Common myeloid progenitor, CD34-positive (primary cell): ENCODE measurements around the gene POGLUT2. TPM values are rescaled to one million over a fixed set of nuclear protein-coding genes. Genes with fewer than 3 reads are reported as not detected.

ENCODE experiments used
- CTCF ChIA-PET: fragments of 350-600 bp; sonication (Branson Sonifier 250); formaldehyde crosslinking; loops from one replicate; lab custom pipeline; 2021; ENCODE audit warnings: antibody characterized with exemption; lab: Charles Lee
- POLR2A ChIA-PET: fragments of 350-600 bp; sonication (Branson Sonifier 250); formaldehyde crosslinking; loops from one replicate; lab custom pipeline; 2021; ENCODE audit warnings: antibody characterized with exemption; lab: Charles Lee
- DNase-seq, 3 donors: peaks; one replicate each; pipeline versions ENCODE4 v3.0.0 to v3.0.0-alpha.2; 2013
- H3K27ac ChIP-seq, 2 experiments: 1 replicate in 1 of 2; 2 replicates in 1 of 2; pipeline ENCODE4 v1.7.0; 2013; ENCODE audit warnings: inconsistent platforms in 2 of 2, low read length in 2 of 2, mild to moderate bottlenecking in 2 of 2, low read depth in 1 of 2, moderate library complexity in 1 of 2; ENCODE audit not compliant: severe bottlenecking in 2 of 2, insufficient read depth in 1 of 2, poor library complexity in 1 of 2
- H3K27me3 ChIP-seq, 5 experiments: replicated peaks in 2 of 5; 1 replicate in 3 of 5; 2 replicates in 2 of 5; pipeline versions ENCODE4 v1.6.1 to v1.7.0; 2013; ENCODE audit warnings: low read length in 4 of 5, mild to moderate bottlenecking in 2 of 5, moderate library complexity in 2 of 5, inconsistent platforms in 1 of 5; ENCODE audit not compliant: insufficient read depth in 5 of 5, control insufficient read depth in 4 of 5
- H3K36me3 ChIP-seq, 4 experiments: 1 replicate in 2 of 4; 2 replicates in 2 of 4; pipeline versions ENCODE4 v1.6.1 to v1.7.0; 2013; ENCODE audit warnings: low read length in 3 of 4, control low read depth in 1 of 4, mild to moderate bottlenecking in 1 of 4; ENCODE audit not compliant: control insufficient read depth in 4 of 4, insufficient read depth in 4 of 4
- H3K4me1 ChIP-seq, 4 experiments: 1 replicate in 3 of 4; 2 replicates in 1 of 4; pipeline versions ENCODE4 v1.6.1 to v1.7.1; 2013; ENCODE audit warnings: low read length in 3 of 4, mild to moderate bottlenecking in 3 of 4, control low read depth in 1 of 4, inconsistent platforms in 1 of 4, moderate library complexity in 1 of 4; ENCODE audit not compliant: control insufficient read depth in 4 of 4, insufficient read depth in 4 of 4; ENCODE audit errors: control extremely low read depth in 1 of 4
- H3K4me3 ChIP-seq, 7 experiments: 1 replicate in 4 of 7; 2 replicates in 3 of 7; pipeline versions ENCODE4 v1.5.1 to v1.7.0; 2013; ENCODE audit warnings: mild to moderate bottlenecking in 7 of 7, low read length in 6 of 7, moderate library complexity in 6 of 7, inconsistent platforms in 2 of 7, low read depth in 2 of 7, control low read depth in 1 of 7; ENCODE audit not compliant: insufficient read depth in 4 of 7, control insufficient read depth in 1 of 7; ENCODE audit errors: extremely low read depth in 1 of 7
- H3K9me3 ChIP-seq, 5 experiments: 1 replicate in 4 of 5; 2 replicates in 1 of 5; pipeline versions ENCODE4 v1.6.1 to v1.7.1; 2013; ENCODE audit warnings: low read length in 4 of 5, mild to moderate bottlenecking in 2 of 5, inconsistent platforms in 1 of 5, low read depth in 1 of 5, moderate library complexity in 1 of 5; ENCODE audit not compliant: control insufficient read depth in 4 of 5, insufficient read depth in 2 of 5; ENCODE audit errors: control extremely low read depth in 1 of 5
- WGBS: methylation state at CpG from one replicate; pipeline ENCODE4 v1.1.5; 2013; ENCODE audit not compliant: insufficient coverage; 5-methylcytosine and 5-hydroxymethylcytosine counted together
- polyA plus RNA-seq: library from polyadenylated mRNA; unstranded; fragments of 120-200 nt; gene quantifications from one replicate; pipeline ENCODE4 v1.2.1, GENCODE V29; 2013

The POGLUT2 gene
- polyA plus RNA-seq: 17.1 TPM

DNA sequence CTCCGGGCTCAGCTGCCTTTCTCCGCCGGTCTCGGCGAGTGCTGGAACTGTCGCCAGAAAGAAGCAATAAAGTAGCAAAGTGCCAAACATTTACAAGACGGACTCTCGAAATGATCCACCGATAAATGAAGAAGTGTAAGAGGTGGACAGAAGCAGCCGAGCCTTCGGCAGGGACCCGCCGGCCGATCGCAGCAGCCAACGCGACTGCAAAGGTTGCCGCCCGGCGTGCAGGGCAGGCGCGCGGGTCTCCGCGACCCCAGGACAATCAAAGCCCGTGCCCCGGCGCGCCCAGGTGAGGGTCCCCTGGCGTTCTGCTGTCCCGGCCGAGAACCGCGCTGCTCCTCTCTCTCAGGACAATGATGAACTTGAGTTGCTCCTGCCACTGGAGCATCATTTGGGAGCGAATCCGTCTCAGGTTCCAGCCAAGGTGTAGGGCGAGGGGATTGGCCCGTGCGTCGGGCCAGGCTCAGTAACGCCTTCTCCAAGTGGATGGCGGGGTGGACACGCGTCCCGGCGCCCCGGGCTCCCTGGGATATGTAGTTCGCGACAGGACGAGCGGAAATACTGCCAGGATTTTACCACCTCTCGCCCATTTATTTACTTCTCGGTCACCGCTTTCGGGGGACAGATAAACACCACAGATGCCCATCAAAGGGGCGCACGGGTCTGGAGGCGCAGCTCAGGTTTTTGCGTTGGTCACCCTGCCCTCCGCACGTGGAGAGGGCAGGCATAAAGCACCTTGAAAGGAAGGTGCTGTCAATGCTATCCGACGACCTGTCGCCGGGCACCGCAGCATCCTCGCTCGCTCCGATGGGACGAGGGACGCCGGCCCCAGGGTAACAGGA, at the start of gene POGLUT2, which contains the start of gene BIVM:
POGLUT2 (minus strand) TSS at position 396 of the 845 bp plus-strand sequence; CDS start at position 90, 306 bp downstream.
BIVM (plus strand) TSS at position 539 of the 845 bp plus-strand sequence. CDS start 8,149 bp downstream, outside the sequence.
- Histone ChIP-seq H3K4me1 (peaks cover 12 to 45% (median 29%) of the 10 kb centered on the region in 4 experiments), H3K4me3 (peak within 1 kb of the TSS; percentile 67 to 97 (median 85)), H3K27ac (peak within 1 kb of the TSS in 1 of 2 experiments; percentile 49), H3K9me3 (no peaks in the 10 kb centered on the region), H3K27me3 (no peaks in the 10 kb centered on the region), H3K36me3 (peaks cover 0 to 5% (median under 1%) of the 10 kb centered on the region in 4 experiments)
- ChIA-PET POLR2A (interaction anchor here (1.1 to 2.4 kb wide), 2 partner anchors 19 to 25 kb away, joined by 4 to 15 read pairs; partner anchors contain the start of gene TEX30), CTCF (interaction anchor here (1.1 to 7.8 kb wide), 9 partner anchors 14 to 219 kb away, joined by 3 to 77 read pairs (median 6); partner anchors contain the start of genes ERCC5 and TEX30)
- WGBS: 0% methylated on average over 72 of the region's 72 CpGs
- peak; percentile 77 to 90 (median 89) for DNase-seq

DNA sequence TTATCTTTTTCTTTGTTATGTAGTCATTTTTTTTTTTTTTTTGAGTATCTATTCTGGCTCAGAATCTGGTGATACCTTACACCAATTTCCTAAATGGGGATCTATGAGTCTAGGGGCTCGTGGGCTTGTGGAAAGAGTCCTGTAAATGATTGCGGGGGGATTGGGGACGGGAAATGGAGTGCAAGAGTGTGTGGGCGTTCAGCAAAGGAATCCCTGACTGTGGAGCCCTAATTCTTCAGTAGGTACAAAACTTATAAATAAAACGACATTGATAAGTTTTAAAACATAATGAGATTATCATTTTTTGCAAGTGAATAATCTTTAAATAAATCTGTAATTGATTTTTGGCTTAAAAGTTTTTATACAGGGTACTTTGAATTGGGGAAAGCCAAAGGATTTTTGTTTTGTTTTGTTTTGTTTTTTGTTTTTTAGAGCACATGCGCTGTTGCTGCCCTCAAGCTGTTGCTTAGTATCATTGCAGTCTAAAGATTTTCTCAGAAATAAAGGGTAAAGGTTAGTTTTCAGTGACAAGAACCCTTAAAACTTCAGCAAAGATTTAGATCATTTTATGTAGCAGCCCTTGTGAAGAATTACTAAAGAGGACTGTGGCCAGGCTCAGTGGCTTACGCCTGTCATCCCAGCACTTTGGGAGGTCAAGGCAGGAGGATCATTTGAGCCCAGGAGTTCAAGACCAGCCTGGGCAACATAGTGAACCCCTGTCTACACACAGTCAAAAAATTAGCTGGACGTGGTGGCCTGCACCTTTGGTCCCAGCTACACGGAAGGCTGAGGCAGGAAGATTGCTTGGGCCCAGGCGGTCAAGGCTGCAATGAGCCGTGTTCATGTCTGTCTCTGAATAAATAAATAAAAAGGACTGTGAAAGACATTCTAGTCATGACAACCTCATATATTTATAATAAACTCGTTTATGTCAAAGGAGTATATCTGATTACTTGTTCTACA, 48.8 kb upstream of the POGLUT2 start:
- peak; percentile 40 to 72 (median 71) for DNase-seq
- Histone ChIP-seq H3K27ac (peak overlapping the region; percentile 92 to 97), H3K9me3 (no peaks in the 10 kb centered on the region), H3K36me3 (peaks cover 2 to 19% (median 9%) of the 10 kb centered on the region in 4 experiments), H3K27me3 (no peaks in the 10 kb centered on the region), H3K4me1 (peaks cover 3 to 25% (median 18%) of the 10 kb centered on the region in 4 experiments), H3K4me3 (peak overlapping the region in 6 of 7 experiments; percentile 87 to 100 (median 98))
- CTCF ChIA-PET: interaction anchor here (0.6 to 2.0 kb wide), 11 partner anchors 11 to 300 kb away, joined by 3 to 6 read pairs (median 3); no protein-coding TSS in a partner anchor
- 57% methylated on average over 2 of the region's 12 CpGs for WGBS
- POLR2A ChIA-PET: no interaction called here

DNA sequence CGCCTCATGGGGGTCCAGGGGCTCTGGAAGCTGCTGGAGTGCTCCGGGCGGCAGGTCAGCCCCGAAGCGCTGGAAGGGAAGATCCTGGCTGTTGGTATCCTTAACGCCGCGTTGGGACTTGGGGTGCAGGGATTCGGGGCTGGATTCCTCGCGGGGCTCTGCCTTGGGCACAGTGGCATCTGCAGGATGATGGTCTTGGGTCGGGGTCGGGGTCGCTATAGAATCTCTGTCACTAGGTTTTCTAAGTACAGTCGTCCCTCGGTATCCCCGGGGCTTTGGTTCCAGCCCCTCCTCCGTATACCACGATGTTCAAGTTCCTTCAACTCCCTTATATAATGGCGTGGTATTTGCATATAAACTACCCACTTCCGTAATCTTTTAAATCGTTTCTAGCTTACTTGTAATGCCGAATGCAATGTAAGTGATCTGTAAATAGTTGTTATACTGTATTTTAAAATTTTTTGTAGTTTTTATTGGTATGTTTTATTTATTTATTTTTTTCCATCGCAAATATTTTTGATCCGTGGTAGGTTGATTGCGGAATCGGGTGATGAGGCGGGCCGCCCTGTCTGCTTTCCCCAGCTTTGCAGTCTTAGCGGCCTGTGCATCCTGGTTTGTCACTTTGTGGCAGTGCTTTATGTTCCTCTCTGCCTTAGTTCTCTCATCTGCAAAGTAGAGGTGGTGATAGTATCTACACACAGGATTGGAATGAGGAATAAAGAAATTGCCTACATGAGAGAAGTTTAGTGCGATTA, 47.7 kb upstream of the POGLUT2 start:
- Histone ChIP-seq H3K4me1 (peaks cover 3 to 25% (median 18%) of the 10 kb centered on the region in 4 experiments), H3K27me3 (no peaks in the 10 kb centered on the region), H3K27ac (peak overlapping the region; percentile 92 to 97), H3K4me3 (peak overlapping the region; percentile 87 to 100 (median 98)), H3K9me3 (no peaks in the 10 kb centered on the region), H3K36me3 (peaks cover 0 to 17% (median 6%) of the 10 kb centered on the region in 4 experiments)
- peak; percentile 37 to 76 (median 69) for DNase-seq
- CTCF ChIA-PET: interaction anchor here (0.8 to 1.9 kb wide), 12 partner anchors 17 to 265 kb away, joined by 3 to 7 read pairs (median 4); no protein-coding TSS in a partner anchor
- POLR2A ChIA-PET: interaction anchor here (0.6 to 1.9 kb wide), 6 partner anchors 8 to 250 kb away, joined by 3 to 17 read pairs (median 5); partner anchors contain the start of genes TEX30 and TPP2
- WGBS: 1% methylated on average over 14 of the region's 31 CpGs

DNA sequence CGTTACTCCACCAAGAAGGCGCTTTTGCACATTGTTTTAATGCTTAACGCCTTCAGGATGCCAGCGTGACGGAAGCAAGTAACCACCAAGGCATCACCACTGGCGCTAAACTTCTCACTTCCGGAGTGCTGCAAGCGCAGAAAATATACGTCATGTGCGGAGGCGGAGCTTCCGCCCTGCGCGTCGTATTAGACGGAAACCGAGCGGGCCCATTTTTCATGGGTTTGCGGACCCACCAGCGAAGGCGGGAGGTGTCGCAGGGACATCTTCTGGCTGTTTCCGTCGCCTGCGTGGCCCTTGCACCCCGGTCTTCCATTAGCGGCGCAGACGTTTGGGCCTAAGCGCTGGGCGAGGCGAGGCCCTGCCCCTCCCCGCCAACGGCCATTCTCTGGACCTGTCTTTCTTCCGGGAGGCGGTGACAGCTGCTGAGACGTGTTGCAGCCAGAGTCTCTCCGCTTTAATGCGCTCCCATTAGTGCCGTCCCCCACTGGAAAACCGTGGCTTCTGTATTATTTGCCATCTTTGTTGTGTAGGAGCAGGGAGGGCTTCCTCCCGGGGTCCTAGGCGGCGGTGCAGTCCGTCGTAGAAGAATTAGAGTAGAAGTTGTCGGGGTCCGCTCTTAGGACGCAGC, 47.0 kb upstream of the POGLUT2 start, which contains the start of gene ERCC5:
ERCC5 (plus strand) TSS at position 403 of the 631 bp plus-strand sequence. CDS start 235 bp downstream, outside the sequence.
- no peaks in the 10 kb centered on the region for H3K9me3 ChIP-seq
- no peaks in the 10 kb centered on the region for H3K27me3 ChIP-seq
- POLR2A ChIA-PET: interaction anchor here (0.7 to 1.9 kb wide), 5 partner anchors 9 to 249 kb away, joined by 3 to 17 read pairs (median 7); partner anchors contain the start of genes TEX30 and TPP2
- CTCF ChIA-PET: interaction anchor here (0.8 to 1.9 kb wide), 12 partner anchors 15 to 264 kb away, joined by 3 to 7 read pairs (median 4); no protein-coding TSS in a partner anchor
- DNase-seq: peak; percentile 98 to 99 (median 99)
- H3K36me3 ChIP-seq: peaks cover 0 to 23% (median 6%) of the 10 kb centered on the region in 4 experiments
- WGBS: 0% methylated on average over 46 of the region's 49 CpGs
- H3K4me3 ChIP-seq: peak within 1 kb of the TSS; percentile 87 to 100 (median 98)
- peak within 1 kb of the TSS; percentile 92 to 97 for H3K27ac ChIP-seq
- H3K4me1 ChIP-seq: peaks cover 3 to 25% (median 18%) of the 10 kb centered on the region in 4 experiments

DNA sequence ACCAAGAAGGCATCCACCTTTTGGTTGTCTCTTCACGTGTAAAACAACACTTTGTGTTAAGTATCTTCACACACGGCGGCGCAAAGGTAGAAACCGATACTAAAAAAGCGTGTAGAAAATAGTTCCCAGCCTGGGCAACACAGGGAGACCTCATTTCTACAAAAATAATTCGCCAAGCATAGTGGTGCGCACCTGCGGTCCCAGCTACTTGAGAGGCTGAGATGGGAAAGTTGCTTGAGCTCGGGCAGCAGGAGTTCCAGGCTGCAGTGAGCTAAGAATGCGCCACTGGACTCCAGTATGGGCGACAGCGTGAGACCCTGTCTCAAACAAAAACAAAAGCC, 46.5 kb upstream of the POGLUT2 start:
- ChIA-PET CTCF (interaction anchor here (1.0 to 1.9 kb wide), 7 partner anchors 14 to 264 kb away, joined by 3 to 7 read pairs (median 5); no protein-coding TSS in a partner anchor), POLR2A (interaction anchor here (1.2 to 1.9 kb wide), 4 partner anchors 9 to 249 kb away, joined by 3 to 17 read pairs (median 8); partner anchors contain the start of genes TEX30 and TPP2)
- Histone ChIP-seq H3K36me3 (peaks cover 0 to 26% (median 6%) of the 10 kb centered on the region in 4 experiments), H3K27ac (peak overlapping the region; percentile 92 to 97), H3K4me1 (peaks cover 3 to 24% (median 16%) of the 10 kb centered on the region in 4 experiments), H3K4me3 (peak overlapping the region; percentile 87 to 100 (median 98)), H3K9me3 (no peaks in the 10 kb centered on the region), H3K27me3 (no peaks in the 10 kb centered on the region)
- WGBS: 4% methylated on average over 11 of the region's 13 CpGs
- no peak for DNase-seq
